ENCODE data around the gene MTOR.
"Not testable (repeated sequence)": the region's sequence is repeated elsewhere in the genome, so short reads cannot be mapped to it uniquely, and the experiment has no call there.

Gene MTOR

DNA sequence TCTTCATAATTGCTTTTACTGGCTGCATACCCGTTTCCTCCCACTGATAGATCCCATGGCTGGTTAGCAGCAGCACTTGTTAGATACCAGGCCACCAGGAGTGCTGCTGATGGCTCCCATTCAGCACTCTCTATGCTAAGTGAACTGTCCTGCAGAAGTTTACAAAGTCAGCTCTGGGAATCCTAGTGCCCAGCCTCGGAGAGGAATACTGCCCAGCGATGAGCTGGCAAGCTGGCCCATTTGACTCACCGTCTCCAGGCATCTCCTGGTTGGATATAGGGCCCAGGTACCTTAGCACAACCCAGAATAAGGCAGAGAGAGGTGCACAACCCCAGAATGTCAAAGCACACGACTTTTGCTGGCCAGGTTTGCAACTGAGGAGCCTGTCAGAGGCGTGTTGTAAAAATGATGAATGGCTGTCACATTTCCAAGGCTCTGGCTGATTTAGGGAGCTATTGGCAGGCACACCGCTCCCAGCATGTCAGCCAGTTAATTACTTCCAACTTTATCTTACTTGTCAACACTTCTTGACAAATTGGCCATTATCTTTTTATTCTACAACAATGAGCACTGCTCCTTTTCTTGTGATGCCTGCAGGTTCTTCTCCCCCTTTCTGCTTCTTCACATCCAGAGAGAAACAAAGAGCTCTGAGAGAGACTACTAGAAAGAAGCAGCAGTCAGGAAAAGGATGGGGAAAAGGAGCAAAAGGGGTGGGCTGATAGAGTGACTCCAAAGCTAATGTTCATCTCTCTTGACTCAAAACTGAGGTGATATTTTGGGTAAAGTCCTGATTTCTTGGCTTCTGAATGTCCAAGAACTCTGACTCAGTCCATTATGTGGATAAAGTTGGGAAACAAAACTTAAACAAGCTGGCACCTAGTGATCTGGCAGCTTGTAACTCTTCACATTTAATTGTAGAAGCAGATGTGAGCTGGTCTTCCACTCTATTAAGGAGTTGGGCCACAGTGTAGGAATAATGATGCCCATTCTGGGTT lies 84.0 kb downstream of the MTOR start:
- no peak for DNase-seq

DNA sequence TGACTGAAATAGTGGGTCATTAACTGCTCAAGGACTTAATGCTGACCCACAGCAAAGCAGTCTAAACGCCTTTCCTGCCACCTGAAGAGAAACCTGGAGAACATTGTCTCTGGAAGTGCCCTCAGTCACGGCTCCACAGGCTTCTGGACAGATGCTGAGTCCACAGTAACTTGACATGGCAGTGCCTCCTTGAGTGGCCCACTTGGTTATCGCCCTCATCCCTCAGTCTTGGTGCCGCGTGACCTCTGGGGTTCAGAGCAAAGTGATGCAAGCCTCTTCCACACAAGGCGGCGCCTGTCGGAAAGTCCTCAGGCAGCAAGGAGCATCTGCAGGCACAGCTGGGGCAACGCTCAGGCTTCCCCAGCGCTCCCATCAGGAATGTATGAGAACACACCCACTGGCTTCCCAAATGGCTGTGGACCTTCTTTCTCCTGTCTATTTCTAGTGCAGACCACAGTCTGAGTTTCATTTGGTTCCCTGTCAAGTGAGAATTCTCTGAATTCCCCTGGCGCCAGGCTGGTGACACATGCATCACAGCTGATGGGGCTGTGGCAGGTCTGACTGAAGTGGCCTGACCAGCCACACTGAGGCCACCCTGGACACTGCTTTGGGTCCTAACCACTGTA lies 86.2 kb downstream of the MTOR start:
- no peak for DNase-seq

DNA sequence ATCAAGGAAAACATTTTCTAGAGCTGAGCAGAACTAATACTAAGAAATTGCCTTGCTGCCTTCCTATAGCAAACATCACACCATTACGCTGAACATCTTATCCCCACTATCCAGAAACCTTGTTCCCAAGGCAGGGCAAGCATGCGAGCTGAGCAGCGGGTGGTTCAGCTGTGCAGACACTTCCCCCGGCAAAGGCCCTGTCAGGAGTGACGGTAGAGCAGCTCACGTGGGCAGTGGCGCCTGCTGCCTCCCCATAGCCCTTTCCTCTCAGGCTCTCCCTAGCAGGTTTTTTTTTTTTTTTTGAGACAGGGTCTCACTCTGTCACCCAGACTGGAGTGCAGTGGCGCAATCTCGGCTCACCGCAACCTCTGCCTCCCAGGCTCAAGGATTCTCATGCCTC lies 86.9 kb downstream of the MTOR start:
- no peak for DNase-seq

DNA sequence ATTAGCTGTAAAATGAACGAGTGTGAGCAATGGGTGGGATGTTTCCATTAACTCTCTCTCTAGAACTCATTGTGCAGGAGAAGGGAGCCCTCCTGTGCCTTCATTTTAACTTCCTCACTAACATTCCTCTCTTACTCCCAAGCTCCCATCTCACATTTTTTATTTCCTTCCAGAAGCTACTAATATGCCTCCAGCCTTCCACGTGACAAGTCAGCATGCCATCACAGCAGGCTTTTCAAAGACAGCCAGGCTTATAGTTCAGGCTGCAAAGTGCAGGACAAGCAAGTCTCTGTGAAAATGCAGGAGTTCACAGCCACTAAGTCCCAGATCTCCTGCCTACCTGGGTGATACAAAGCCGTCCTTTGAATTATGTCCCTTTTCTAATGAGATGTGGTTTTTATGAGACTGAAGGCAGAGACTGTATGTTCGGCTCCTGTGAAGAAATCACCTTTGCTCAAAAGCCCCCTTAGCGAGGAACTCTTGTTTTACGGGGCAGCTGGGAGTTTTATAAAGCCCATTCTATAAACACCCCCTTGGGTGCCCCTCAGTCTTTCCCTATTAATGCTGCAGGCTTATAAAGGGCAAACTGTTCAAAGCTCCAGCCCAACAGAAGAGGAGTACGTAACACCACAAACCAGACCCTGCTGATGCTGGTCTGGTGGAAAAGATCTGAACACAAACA lies 87.9 kb downstream of the MTOR start:
- DNase-seq, result no peak

GRCh38 chr1:11170102-11170501 lies 92.2 kb downstream of the MTOR start:
- no peak for DNase-seq

- DNase-seq, result no peak
Measured at GRCh38 chr1:11169202-11169601, 93.1 kb downstream of the MTOR start.

GRCh38 chr1:11168731-11169130 lies 93.6 kb downstream of the MTOR start:
- DNase-seq, result no peak

DNA sequence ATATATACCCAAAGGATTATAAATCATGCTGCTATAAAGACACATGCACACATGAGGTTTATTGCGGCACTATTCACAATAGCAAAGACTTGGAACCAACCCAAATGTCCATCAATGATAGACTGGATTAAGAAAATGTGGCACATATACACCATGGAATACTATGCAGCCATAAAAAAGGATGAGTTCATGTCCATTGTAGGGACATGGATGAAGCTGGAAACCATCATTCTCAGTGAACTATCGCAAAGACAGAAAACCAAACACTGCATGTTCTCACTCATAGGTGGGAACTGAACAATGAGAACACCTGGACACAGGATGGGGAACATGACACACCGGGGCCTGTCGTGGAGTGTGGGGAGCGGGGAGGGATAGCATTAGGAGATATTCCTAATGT lies 95.6 kb downstream of the MTOR start:
- DNase-seq, result not testable (repeated sequence)

DNA sequence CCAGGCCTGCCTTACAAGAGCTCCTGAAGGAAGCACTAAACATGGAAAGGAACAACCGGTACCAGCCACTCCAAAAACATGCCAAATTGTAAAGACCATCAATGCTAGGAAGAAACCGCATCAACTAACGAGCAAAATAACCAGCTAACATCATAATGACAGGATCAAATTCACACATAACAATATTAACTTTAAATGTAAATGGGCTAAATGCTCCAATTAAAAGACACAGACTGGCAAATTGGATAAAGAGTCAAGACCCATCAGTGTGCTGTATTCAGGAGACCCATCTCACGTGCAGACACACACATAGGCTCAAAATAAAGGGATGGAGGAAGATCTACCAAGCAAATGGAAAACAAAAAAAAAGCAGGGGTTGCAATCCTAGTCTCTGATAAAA lies 99.6 kb downstream of the MTOR start:
- DNase-seq, result not testable (repeated sequence)

- no peak for DNase-seq
Measured at GRCh38 chr1:11158720-11159321, 103.5 kb downstream of the MTOR start.

GRCh38 chr1:11158291-11158690 lies 104.1 kb downstream of the MTOR start:
- DNase-seq, result no peak

- no peak for DNase-seq
Measured at GRCh38 chr1:11157867-11158266, 104.5 kb downstream of the MTOR start.

DNA sequence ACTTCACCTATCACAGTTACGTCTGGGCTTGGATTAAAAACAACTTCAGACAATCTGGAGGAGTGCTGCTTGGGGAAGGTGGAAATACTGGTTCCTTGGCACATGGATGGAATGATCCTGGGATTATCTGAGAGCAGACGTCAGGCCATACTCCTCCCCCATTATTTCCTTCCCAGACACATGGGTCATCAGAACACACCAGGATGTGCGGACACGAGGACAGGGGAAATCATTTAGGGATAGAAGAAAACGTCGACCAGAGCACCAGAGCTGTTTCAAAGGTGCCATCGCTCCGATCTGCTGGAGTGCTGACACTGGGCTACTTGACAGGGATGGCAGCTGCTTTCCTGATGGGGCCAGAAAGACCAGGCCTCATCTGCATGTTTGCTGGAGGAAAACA lies 105.0 kb downstream of the MTOR start:
- DNase-seq, result no peak

- DNase-seq, result no peak
Measured at GRCh38 chr1:11156963-11157362, 105.4 kb downstream of the MTOR start.

- DNase-seq, result no peak
Measured at GRCh38 chr1:11156441-11156840, 105.9 kb downstream of the MTOR start.

- DNase-seq, result no peak
Measured at GRCh38 chr1:11153184-11153583, 109.2 kb downstream of the MTOR start.

DNA sequence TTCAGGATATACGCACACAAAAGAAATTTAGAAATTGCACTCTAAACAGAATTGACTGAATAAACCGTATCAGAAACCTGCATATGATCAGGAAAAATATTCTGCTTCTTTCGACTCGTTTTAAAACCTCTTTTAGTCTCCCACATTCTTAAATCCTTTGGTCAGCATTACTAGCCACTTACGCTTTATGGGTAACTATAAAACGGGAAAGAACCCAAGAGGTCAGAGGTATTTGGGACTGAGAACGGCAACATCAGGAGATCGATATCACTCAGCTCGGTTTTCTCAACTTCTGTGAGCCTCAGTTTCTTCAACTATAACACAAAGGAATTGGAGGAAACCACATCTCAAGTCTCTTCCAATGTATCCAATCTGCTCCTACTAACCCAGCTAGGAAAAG lies 109.6 kb downstream of the MTOR start:
- DNase-seq, result no peak

DNA sequence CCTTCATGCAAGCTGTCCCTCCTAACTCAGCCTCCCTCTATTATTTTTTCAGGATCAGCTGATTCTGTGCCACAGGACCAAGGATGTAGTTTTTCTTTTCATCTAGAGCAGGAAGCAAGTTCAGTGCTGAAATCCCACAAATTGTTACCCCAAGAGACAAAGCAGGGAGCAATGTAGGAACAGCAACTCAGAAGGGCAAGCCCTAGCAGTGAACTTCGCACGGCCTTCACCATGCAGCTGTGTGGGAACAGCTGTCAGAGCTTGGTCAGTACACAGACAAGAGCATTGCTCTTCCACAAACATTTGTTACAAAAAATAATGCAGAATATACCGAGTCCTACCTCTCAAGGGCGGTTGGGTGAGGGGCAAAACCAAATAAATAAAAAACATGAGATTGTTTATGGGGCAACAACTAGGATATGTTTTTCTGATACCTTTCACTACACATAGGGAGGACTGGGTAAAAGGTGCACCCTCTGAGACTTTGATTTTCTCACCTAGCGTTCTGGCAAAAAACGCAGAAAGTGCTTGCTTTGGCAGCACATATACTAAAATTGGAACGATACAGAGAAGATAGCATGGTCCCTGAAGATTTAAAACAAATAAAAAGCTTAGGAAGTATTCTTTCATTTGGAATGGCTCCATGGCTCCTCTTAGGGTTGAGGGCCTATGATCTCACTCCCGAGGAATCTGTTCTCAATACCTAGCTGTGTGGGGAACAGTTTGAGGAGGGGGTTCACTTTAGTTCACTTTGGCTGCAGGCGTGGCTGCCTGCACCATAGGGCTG lies 110.3 kb downstream of the MTOR start:
- DNase-seq, result no peak

DNA sequence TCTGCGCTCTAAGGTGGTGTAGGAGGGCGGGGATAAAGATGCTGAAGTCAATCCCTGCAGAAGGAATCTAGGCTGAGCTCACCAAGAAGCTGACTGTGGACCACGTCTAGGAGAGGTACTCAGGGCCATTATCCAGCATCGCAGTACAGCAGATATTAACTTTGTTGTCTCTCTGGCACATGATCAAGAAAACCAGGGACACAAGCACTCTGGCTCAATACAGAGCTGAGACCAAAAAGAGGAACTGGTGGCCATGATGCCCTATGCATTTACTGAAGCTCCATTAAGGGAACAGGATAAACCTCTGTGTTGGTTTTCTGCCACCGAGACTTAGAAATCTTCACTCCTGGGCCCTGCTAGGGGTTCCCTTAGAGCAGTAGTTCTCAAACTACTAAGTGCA lies 111.2 kb downstream of the MTOR start:
- no peak for DNase-seq

- no peak for DNase-seq
Measured at GRCh38 chr1:11150326-11150725, 112.0 kb downstream of the MTOR start.

GRCh38 chr1:11147197-11147770 lies 115.1 kb downstream of the MTOR start:
- no peak for DNase-seq

- no peak for DNase-seq
Measured at GRCh38 chr1:11145741-11146140, 116.6 kb downstream of the MTOR start.

All from cortex of kidney (tissue), 1 donor.